Measurements from ENCODE around the gene GOLM1.

DNA sequence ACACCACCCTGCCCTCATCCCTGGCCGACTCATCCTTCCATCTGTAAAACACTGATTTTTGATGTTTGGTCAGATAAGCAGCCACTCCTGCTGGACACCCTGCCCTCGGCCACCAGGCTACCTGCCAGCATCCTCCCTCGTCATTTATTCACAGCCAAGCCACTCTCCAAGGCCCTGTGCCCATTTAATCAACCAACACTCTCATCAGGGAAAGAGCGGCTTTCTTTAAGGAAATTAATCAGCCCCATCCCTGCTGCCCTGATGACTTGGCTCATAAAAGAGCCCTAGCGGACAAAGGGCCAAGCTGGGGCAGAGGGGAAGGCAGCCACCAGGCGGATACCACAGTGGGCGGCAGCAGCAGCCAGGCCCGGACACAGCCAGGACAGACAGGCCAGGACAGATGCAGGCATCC is 52.4 kb downstream of the GOLM1 start:
- TF ChIP-seq, protein P1, sequence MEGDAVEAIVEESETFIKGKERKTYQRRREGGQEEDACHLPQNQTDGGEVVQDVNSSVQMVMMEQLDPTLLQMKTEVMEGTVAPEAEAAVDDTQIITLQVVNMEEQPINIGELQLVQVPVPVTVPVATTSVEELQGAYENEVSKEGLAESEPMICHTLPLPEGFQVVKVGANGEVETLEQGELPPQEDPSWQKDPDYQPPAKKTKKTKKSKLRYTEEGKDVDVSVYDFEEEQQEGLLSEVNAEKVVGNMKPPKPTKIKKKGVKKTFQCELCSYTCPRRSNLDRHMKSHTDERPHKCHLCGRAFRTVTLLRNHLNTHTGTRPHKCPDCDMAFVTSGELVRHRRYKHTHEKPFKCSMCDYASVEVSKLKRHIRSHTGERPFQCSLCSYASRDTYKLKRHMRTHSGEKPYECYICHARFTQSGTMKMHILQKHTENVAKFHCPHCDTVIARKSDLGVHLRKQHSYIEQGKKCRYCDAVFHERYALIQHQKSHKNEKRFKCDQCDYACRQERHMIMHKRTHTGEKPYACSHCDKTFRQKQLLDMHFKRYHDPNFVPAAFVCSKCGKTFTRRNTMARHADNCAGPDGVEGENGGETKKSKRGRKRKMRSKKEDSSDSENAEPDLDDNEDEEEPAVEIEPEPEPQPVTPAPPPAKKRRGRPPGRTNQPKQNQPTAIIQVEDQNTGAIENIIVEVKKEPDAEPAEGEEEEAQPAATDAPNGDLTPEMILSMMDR (IDR thresholded peaks at IDR 0.05), result no peak
- TF ChIP-seq EZH2 (IDR thresholded peaks at IDR 0.05; ENCODE audit: borderline replicate concordance, insufficient read depth, low read depth, low read length, poor library complexity, severe bottlenecking), result no peak
